Measurements from ENCODE around the gene PLA1A. TPM values are rescaled to one million over a fixed set of nuclear protein-coding genes. Genes with fewer than 3 reads are reported as not detected.

The PLA1A gene
- total RNA-seq, 1 experiment from 2014 or later: not detected

DNA sequence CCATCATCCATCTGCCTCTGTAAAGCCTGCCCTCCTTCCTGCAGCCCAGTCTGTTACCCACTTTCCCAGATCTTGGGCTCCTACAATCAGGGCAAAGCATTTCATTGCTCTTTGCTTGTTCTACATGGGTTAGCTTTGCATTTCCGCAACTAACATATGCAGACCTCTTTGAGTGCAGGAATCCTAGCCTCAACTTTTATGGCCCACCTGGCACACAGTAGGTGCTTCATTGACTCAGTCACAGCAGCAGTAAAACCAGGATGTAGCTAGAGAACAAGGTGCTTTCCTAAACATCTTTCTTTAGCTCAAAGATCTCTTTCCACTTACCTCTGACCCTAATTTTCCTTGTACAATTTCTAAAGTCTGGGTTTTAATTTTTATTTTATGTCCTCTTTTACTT, 41.8 kb upstream of the PLA1A start:
- Histone ChIP-seq H4K20me1 (ENCODE audit: insufficient read depth) (no peaks in the 10 kb centered on the region), H3K4me2 (no peak overlapping the region), H3K36me3 (ENCODE audit: low read depth) (no peaks in the 10 kb centered on the region), H3K79me2 (ENCODE audit: low read depth) (no peaks in the 10 kb centered on the region), H3K4me3 (no peak overlapping the region), H3K9me2 (ENCODE audit: insufficient read depth) (no peaks in the 10 kb centered on the region), H3K27ac (no peak overlapping the region), H2AFZ (no peak overlapping the region), H3K9me3 (ENCODE audit: insufficient read depth, low read depth) (no peaks in the 10 kb centered on the region), H3K27me3 (ENCODE audit: insufficient read depth, low read depth) (no peaks in the 10 kb centered on the region), H3F3A (ENCODE audit: insufficient read depth, low read depth) (no peaks in the 10 kb centered on the region), H3K4me1 (replicated peaks; ENCODE audit: insufficient read depth) (no peaks in the 10 kb centered on the region)
- no TSS peak for BruUV-seq (replicated peaks)
- DNase-seq: no peak
- POLR2A ChIA-PET (ENCODE audit: unreplicated experiment): no interaction called here
- TF ChIP-seq EZH2 (IDR thresholded peaks at IDR 0.05; ENCODE audit: low read depth) (no peak), CTCF (conservative IDR thresholded peaks at IDR 0.05) (no peak)
- intact Hi-C loops (cut with micrococcal nuclease; ENCODE audit: unreplicated experiment): no loop called here
- CTCF ChIA-PET: no interaction called here

DNA sequence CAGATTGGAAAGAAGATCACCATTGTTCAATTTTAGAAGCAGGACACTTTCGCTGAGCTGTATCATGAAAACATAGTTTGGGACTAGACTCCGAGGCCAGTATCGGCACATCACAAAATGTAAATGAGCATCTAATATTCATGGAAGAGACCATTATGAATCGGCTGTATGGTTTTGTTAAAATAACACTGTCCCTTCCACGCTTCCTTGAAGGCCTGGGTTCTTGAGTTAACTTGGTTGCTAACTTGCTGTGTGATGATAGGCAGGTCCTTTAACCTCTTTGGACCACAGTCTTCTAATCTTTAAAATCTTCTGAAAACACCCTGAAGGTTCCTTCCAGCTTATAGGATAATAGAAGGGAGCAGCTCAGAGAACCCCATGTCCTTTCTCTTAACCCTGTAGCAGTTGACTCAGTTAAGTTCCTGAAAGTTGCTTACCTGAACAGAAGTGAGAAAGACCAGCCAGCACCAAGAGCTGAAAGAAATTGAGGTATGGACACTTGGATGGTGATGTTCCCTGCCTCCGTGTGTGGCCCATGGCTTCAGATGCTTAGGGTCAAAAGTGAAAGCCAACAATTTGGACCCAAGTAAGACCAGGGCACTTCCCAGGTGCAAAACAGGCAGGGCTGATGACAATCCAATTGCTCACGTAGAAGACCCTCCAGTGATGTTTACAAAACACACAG, 40.4 kb upstream of the PLA1A start:
- TF ChIP-seq EZH2 (IDR thresholded peaks at IDR 0.05; ENCODE audit: low read depth) (no peak), CTCF (conservative IDR thresholded peaks at IDR 0.05) (no peak)
- H3F3A ChIP-seq (ENCODE audit: insufficient read depth, low read depth): no peaks in the 10 kb centered on the region
- BruUV-seq (replicated peaks): no TSS peak
- no peak overlapping the region for H3K4me3 ChIP-seq
- H3K79me2 ChIP-seq (ENCODE audit: low read depth): no peaks in the 10 kb centered on the region
- H3K9me2 ChIP-seq (ENCODE audit: insufficient read depth): no peaks in the 10 kb centered on the region
- intact Hi-C loops (cut with micrococcal nuclease; ENCODE audit: unreplicated experiment): no loop called here
- H3K4me2 ChIP-seq: no peak overlapping the region
- ChIA-PET POLR2A (ENCODE audit: unreplicated experiment) (no interaction called here), CTCF (no interaction called here)
- no peaks in the 10 kb centered on the region for H4K20me1 ChIP-seq (ENCODE audit: insufficient read depth)
- no peaks in the 10 kb centered on the region for H3K4me1 ChIP-seq (replicated peaks; ENCODE audit: insufficient read depth)
- no peak for DNase-seq
- H2AFZ ChIP-seq: no peak overlapping the region
- H3K9me3 ChIP-seq (ENCODE audit: insufficient read depth, low read depth): no peaks in the 10 kb centered on the region
- H3K27ac ChIP-seq: no peak overlapping the region
- H3K36me3 ChIP-seq (ENCODE audit: low read depth): no peaks in the 10 kb centered on the region
- no peaks in the 10 kb centered on the region for H3K27me3 ChIP-seq (ENCODE audit: insufficient read depth, low read depth)

DNA sequence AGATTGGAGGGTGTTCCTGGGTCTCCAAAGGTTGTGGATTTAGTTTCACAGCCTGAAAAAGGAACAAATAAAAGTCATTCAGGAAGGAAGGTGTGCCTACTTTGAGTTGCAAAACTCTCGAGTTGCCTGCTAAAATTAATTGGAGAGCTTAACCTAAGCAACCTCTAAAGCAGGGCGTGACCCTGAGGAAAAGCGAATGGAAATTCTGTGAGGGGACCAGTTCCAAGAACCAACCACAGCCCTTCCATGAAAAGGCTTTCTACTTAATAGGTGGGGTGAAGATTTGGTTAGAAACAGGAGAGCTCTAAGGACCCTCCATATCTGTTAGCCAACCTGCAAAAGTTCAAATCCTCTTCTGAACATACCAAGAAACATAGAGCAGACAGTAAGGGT, 39.8 kb upstream of the PLA1A start:
- Histone ChIP-seq H3K4me3 (no peak overlapping the region), H3K27me3 (ENCODE audit: insufficient read depth, low read depth) (no peaks in the 10 kb centered on the region), H3F3A (ENCODE audit: insufficient read depth, low read depth) (no peaks in the 10 kb centered on the region), H3K79me2 (ENCODE audit: low read depth) (no peaks in the 10 kb centered on the region), H3K36me3 (ENCODE audit: low read depth) (no peaks in the 10 kb centered on the region), H3K4me1 (replicated peaks; ENCODE audit: insufficient read depth) (no peaks in the 10 kb centered on the region), H2AFZ (no peak overlapping the region), H3K9me3 (ENCODE audit: insufficient read depth, low read depth) (no peaks in the 10 kb centered on the region), H4K20me1 (ENCODE audit: insufficient read depth) (no peaks in the 10 kb centered on the region), H3K9me2 (ENCODE audit: insufficient read depth) (no peaks in the 10 kb centered on the region), H3K4me2 (no peak overlapping the region), H3K27ac (no peak overlapping the region)
- intact Hi-C loops (cut with micrococcal nuclease; ENCODE audit: unreplicated experiment): no loop called here
- DNase-seq: no peak
- POLR2A ChIA-PET (ENCODE audit: unreplicated experiment): no interaction called here
- TF ChIP-seq EZH2 (IDR thresholded peaks at IDR 0.05; ENCODE audit: low read depth): no peak
- no peak for TF ChIP-seq CTCF (conservative IDR thresholded peaks at IDR 0.05)
- BruUV-seq (replicated peaks): no TSS peak
- CTCF ChIA-PET: no interaction called here

All from PC-9 (cell line).